Measurements from ENCODE around the gene CSF2.

Gene CSF2

GRCh38 chr5:132056610-132057497, 16.7 kb upstream of the CSF2 start:
- TF ChIP-seq, protein P1, sequence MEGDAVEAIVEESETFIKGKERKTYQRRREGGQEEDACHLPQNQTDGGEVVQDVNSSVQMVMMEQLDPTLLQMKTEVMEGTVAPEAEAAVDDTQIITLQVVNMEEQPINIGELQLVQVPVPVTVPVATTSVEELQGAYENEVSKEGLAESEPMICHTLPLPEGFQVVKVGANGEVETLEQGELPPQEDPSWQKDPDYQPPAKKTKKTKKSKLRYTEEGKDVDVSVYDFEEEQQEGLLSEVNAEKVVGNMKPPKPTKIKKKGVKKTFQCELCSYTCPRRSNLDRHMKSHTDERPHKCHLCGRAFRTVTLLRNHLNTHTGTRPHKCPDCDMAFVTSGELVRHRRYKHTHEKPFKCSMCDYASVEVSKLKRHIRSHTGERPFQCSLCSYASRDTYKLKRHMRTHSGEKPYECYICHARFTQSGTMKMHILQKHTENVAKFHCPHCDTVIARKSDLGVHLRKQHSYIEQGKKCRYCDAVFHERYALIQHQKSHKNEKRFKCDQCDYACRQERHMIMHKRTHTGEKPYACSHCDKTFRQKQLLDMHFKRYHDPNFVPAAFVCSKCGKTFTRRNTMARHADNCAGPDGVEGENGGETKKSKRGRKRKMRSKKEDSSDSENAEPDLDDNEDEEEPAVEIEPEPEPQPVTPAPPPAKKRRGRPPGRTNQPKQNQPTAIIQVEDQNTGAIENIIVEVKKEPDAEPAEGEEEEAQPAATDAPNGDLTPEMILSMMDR (IDR thresholded peaks at IDR 0.05; ENCODE audit: poor library complexity, severe bottlenecking), result no peak
- no peak overlapping the region for H3K27ac ChIP-seq (ENCODE audit: poor library complexity, severe bottlenecking)
- no peaks in the 10 kb centered on the region for H3K27me3 ChIP-seq (ENCODE audit: insufficient read depth, poor library complexity, severe bottlenecking)
- no peak for ATAC-seq (ENCODE audit: low read depth)
- H3K4me1 ChIP-seq (ENCODE audit: insufficient read depth, poor library complexity, severe bottlenecking), result no peaks in the 10 kb centered on the region
- no peaks in the 10 kb centered on the region for H3K36me3 ChIP-seq (ENCODE audit: low read depth)
- no peak overlapping the region for H3K4me3 ChIP-seq (ENCODE audit: severe bottlenecking)
- DNase-seq (ENCODE audit: low spot score), result peak; percentile 68
- H3K9me3 ChIP-seq (ENCODE audit: severe bottlenecking), result no peaks in the 10 kb centered on the region

DNA sequence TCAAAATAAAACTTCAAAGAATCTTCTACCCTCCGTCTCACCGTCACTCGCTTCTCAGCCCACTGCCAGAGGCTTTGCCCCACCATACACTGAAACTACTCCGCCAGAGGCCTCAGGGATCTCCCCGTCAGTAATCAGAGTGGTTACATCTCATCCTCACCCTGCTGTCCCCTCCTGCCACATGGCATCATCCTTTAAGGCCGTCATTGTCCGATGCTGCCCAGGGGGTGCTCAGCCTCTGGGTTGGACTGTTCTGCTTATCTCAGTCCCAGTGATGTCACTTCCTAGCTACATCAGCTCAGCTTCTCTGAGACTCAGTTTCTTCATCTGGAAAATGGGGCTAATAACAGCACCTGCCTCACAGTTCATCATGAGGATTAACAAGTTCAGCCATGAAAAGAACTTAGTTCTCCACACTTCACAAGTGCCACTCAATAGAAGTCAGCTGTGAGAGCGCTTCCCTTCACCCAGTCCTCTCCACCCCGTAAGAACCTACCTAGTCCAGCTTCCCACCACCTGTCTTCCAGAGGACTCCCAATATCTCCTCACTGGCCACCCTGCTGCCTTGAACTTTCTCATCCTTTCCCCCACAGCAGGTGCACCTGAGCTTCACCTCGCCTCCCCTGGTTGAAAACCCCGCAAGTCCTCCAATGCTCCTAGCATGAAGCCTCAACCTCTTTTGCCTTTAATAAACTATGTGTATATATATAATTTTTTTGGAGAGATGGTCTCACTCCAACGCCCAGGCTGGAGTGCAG, 15.9 kb upstream of the CSF2 start:
- TF ChIP-seq, protein P1 (IDR thresholded peaks at IDR 0.05; ENCODE audit: poor library complexity, severe bottlenecking), result no peak
- no peaks in the 10 kb centered on the region for H3K27me3 ChIP-seq (ENCODE audit: insufficient read depth, poor library complexity, severe bottlenecking)
- H3K27ac ChIP-seq (ENCODE audit: poor library complexity, severe bottlenecking), result no peak overlapping the region
- no peak overlapping the region for H3K4me3 ChIP-seq (ENCODE audit: severe bottlenecking)
- H3K36me3 ChIP-seq (ENCODE audit: low read depth), result no peaks in the 10 kb centered on the region
- DNase-seq (ENCODE audit: low spot score) (no peak), ATAC-seq (ENCODE audit: low read depth) (no peak)
- H3K9me3 ChIP-seq (ENCODE audit: severe bottlenecking), result no peaks in the 10 kb centered on the region
- H3K4me1 ChIP-seq (ENCODE audit: insufficient read depth, poor library complexity, severe bottlenecking), result no peaks in the 10 kb centered on the region

- TF ChIP-seq, protein P1 (IDR thresholded peaks at IDR 0.05; ENCODE audit: poor library complexity, severe bottlenecking), result no peak
- Histone ChIP-seq H3K9me3 (ENCODE audit: severe bottlenecking) (no peaks in the 10 kb centered on the region), H3K4me3 (ENCODE audit: severe bottlenecking) (no peak overlapping the region), H3K36me3 (ENCODE audit: low read depth) (no peaks in the 10 kb centered on the region), H3K27me3 (ENCODE audit: insufficient read depth, poor library complexity, severe bottlenecking) (no peaks in the 10 kb centered on the region), H3K27ac (ENCODE audit: poor library complexity, severe bottlenecking) (no peak overlapping the region), H3K4me1 (ENCODE audit: insufficient read depth, poor library complexity, severe bottlenecking) (no peaks in the 10 kb centered on the region)
- no peak for DNase-seq (ENCODE audit: low spot score)
- ATAC-seq (ENCODE audit: low read depth), result no peak
Observed at GRCh38 chr5:132058646-132059042, 14.9 kb upstream of the CSF2 start.

- H3K4me3 ChIP-seq (ENCODE audit: severe bottlenecking), result no peak overlapping the region
- H3K36me3 ChIP-seq (ENCODE audit: low read depth), result no peaks in the 10 kb centered on the region
- H3K27ac ChIP-seq (ENCODE audit: poor library complexity, severe bottlenecking), result no peak overlapping the region
- TF ChIP-seq, protein P1 (IDR thresholded peaks at IDR 0.05; ENCODE audit: poor library complexity, severe bottlenecking), result no peak
- DNase-seq (ENCODE audit: low spot score) (peak; percentile 63), ATAC-seq (ENCODE audit: low read depth) (no peak)
- H3K9me3 ChIP-seq (ENCODE audit: severe bottlenecking), result no peaks in the 10 kb centered on the region
- H3K27me3 ChIP-seq (ENCODE audit: insufficient read depth, poor library complexity, severe bottlenecking), result no peaks in the 10 kb centered on the region
- no peaks in the 10 kb centered on the region for H3K4me1 ChIP-seq (ENCODE audit: insufficient read depth, poor library complexity, severe bottlenecking)
Observed at GRCh38 chr5:132059043-132059695, 14.4 kb upstream of the CSF2 start.
